H9 (cell line): ENCODE results near the gene OR52I2. TPM values are rescaled to one million over a fixed set of nuclear protein-coding genes. Genes with fewer than 3 reads are reported as not detected.

Experiments
- DNase-seq: peaks from one replicate; pipeline ENCODE4 v3.0.0-alpha.2; 2017
- H2AFZ ChIP-seq: one replicate; pipeline ENCODE4 v1.6.1; 2013; ENCODE audit warnings: mild to moderate bottlenecking, low read length, control low read depth, moderate library complexity
- H2AK5ac ChIP-seq: 2 replicates; pipeline ENCODE4 v1.6.1; 2013; ENCODE audit warnings: low read length, control low read depth, mixed read lengths; ENCODE audit not compliant: insufficient read length
- H2BK120ac ChIP-seq: one replicate; pipeline ENCODE4 v1.6.1; 2013; ENCODE audit warnings: low read depth, mild to moderate bottlenecking, low read length, control low read depth, inconsistent platforms; ENCODE audit not compliant: poor library complexity, severe bottlenecking
- H2BK12ac ChIP-seq: 2 replicates; pipeline ENCODE4 v1.6.1; 2013; ENCODE audit warnings: low read length, control low read depth, mixed read lengths, low read depth; ENCODE audit not compliant: insufficient read length
- H2BK15ac ChIP-seq: 2 replicates; pipeline ENCODE4 v1.6.1; 2013; ENCODE audit warnings: low read depth, low read length, control low read depth
- H2BK20ac ChIP-seq: one replicate; pipeline ENCODE4 v1.6.1; 2013; ENCODE audit warnings: low read depth, mild to moderate bottlenecking, low read length, control low read depth, inconsistent platforms; ENCODE audit not compliant: poor library complexity, severe bottlenecking
- H2BK5ac ChIP-seq: 2 replicates; pipeline ENCODE4 v1.6.1; 2013; ENCODE audit warnings: low read length, control low read depth, mixed read lengths; ENCODE audit not compliant: insufficient read length
- H3K14ac ChIP-seq: 2 replicates; pipeline ENCODE4 v1.6.1; 2013; ENCODE audit warnings: low read length, control low read depth; ENCODE audit not compliant: insufficient read depth
- H3K18ac ChIP-seq: 2 replicates; pipeline ENCODE4 v1.6.1; 2013; ENCODE audit warnings: low read depth, mild to moderate bottlenecking, mixed read lengths, low read length, control low read depth; ENCODE audit not compliant: insufficient read length
- H3K23ac ChIP-seq: 2 replicates; pipeline ENCODE4 v1.6.1; 2013; ENCODE audit warnings: low read length, control low read depth, mixed read lengths, low read depth; ENCODE audit not compliant: insufficient read length
- H3K23me2 ChIP-seq: 2 replicates; pipeline ENCODE4 v1.6.1; 2013; ENCODE audit warnings: low read depth, mild to moderate bottlenecking, mixed read lengths, low read length, control low read depth; ENCODE audit not compliant: insufficient read length, poor library complexity, severe bottlenecking
- H3K27ac ChIP-seq: 2 replicates; pipeline ENCODE4 v1.5.1; 2013; ENCODE audit warnings: low read length, control low read depth, mixed read lengths, low read depth; ENCODE audit not compliant: insufficient read length
- H3K27me3 ChIP-seq: 2 replicates; pipeline ENCODE4 v1.6.1; 2013; ENCODE audit warnings: low read length, control low read depth, inconsistent platforms; ENCODE audit not compliant: insufficient read depth
- H3K4ac ChIP-seq: 2 replicates; pipeline ENCODE4 v1.6.1; 2013; ENCODE audit warnings: low read depth, mild to moderate bottlenecking, control low read depth, inconsistent platforms, low read length, moderate library complexity
- H3K4me1 ChIP-seq: 2 replicates; pipeline ENCODE4 v1.6.1; 2013; ENCODE audit warnings: low read length, control low read depth, inconsistent platforms; ENCODE audit not compliant: insufficient read depth
- H3K4me2 ChIP-seq: 2 replicates; pipeline ENCODE4 v1.6.1; 2013; ENCODE audit warnings: low read length, control low read depth, mixed read lengths; ENCODE audit not compliant: insufficient read length, insufficient read depth
- H3K56ac ChIP-seq: 2 replicates; pipeline ENCODE4 v1.6.1; 2013; ENCODE audit warnings: low read depth, mild to moderate bottlenecking, mixed read lengths, low read length, control low read depth; ENCODE audit not compliant: insufficient read length
- H3K79me1 ChIP-seq: 2 replicates; pipeline ENCODE4 v1.6.1; 2013; ENCODE audit warnings: low read depth, mild to moderate bottlenecking, moderate library complexity, low read length, control low read depth, inconsistent platforms; ENCODE audit not compliant: insufficient read depth, poor library complexity, severe bottlenecking
- H3K79me2 ChIP-seq: 2 replicates; pipeline ENCODE4 v1.6.1; 2013; ENCODE audit warnings: low read length, control low read depth, inconsistent platforms; ENCODE audit not compliant: insufficient read depth
- H3K9ac ChIP-seq: 2 replicates; pipeline ENCODE4 v1.6.1; 2013; ENCODE audit warnings: low read length, control low read depth, mixed read lengths; ENCODE audit not compliant: insufficient read length; ENCODE audit errors: extremely low read depth
- H3K9me3 ChIP-seq: one replicate; pipeline ENCODE4 v1.6.1; 2013; ENCODE audit warnings: low read depth, low read length, inconsistent platforms; ENCODE audit not compliant: control insufficient read depth
- H3T11ph ChIP-seq: one replicate; pipeline ENCODE4 v1.6.1; 2013; ENCODE audit warnings: mild to moderate bottlenecking, low read length, control low read depth, inconsistent platforms
- H4K20me1 ChIP-seq: one replicate; pipeline ENCODE4 v1.6.1; 2013; ENCODE audit not compliant: control insufficient read depth, insufficient read length, insufficient read depth
- H4K5ac ChIP-seq: 2 replicates; pipeline ENCODE4 v1.6.1; 2013; ENCODE audit warnings: low read depth, mild to moderate bottlenecking, mixed read lengths, low read length, control low read depth; ENCODE audit not compliant: insufficient read length
- H4K8ac ChIP-seq: replicated peaks from 2 replicates; pipeline ENCODE4 v1.6.1; 2013; ENCODE audit warnings: low read length, control low read depth, mixed read lengths, low read depth; ENCODE audit not compliant: insufficient read length
- H4K91ac ChIP-seq: 2 replicates; pipeline ENCODE4 v1.6.1; 2013; ENCODE audit warnings: low read depth, mild to moderate bottlenecking, moderate library complexity, mixed read lengths, low read length, control low read depth; ENCODE audit not compliant: insufficient read length
- H3K27ac Mint-ChIP-seq, 3 experiments: 2 replicates in 2 of 3; 3 replicates in 1 of 3; pipeline ENCODE4 v1.8.0; 2020 to 2021; ENCODE audit warnings: mixed read lengths in 3 of 3, mild to moderate bottlenecking in 1 of 3, moderate library complexity in 1 of 3
- H3K27me3 Mint-ChIP-seq: 2 replicates; pipeline ENCODE4 v1.8.0; 2021; ENCODE audit warnings: low read depth, mild to moderate bottlenecking, moderate library complexity, mixed read lengths
- H3K36me3 Mint-ChIP-seq, 3 experiments: 2 replicates in 2 of 3; 3 replicates in 1 of 3; pipeline ENCODE4 v1.8.0; 2020 to 2021; ENCODE audit warnings: low read depth in 3 of 3, mixed read lengths in 3 of 3; ENCODE audit not compliant: insufficient read depth in 1 of 3
- H3K4me1 Mint-ChIP-seq, 2 experiments: 2 replicates each; pipeline ENCODE4 v1.8.0; 2020; ENCODE audit warnings: mixed read lengths in 2 of 2
- H3K4me3 Mint-ChIP-seq, 2 experiments: 2 replicates in 1 of 2; 3 replicates in 1 of 2; pipeline ENCODE4 v1.8.0; 2020 to 2021; ENCODE audit warnings: mild to moderate bottlenecking in 2 of 2, mixed read lengths in 2 of 2, moderate library complexity in 1 of 2
- H3K9me3 Mint-ChIP-seq, 2 experiments: 2 replicates in 1 of 2; 3 replicates in 1 of 2; pipeline ENCODE4 v1.8.0; 2020; ENCODE audit warnings: mild to moderate bottlenecking in 2 of 2, mixed read lengths in 2 of 2, moderate library complexity in 1 of 2
- WGBS: extraction: QIAGEN DNeasy Blood & Tissue Kit; methylation state at CpG from one replicate; pipeline ENCODE4 v1.1.7; 2013; ENCODE audit warnings: missing lambda C conversion rate, low lambda C conversion rate, mixed read lengths; ENCODE audit not compliant: insufficient read length; ENCODE audit errors: extremely low coverage; 5-methylcytosine and 5-hydroxymethylcytosine counted together
- total RNA-seq: library from RNA; stranded (reverse); gene quantifications from 2 replicates; pipeline ENCODE4 v1.2.1, GENCODE V29; 2021
- TF ChIP-seq, protein P1 (sequence below): fragments of 200-600 bp; sonication (generic); conservative IDR thresholded peaks from 3 replicates; pipeline ENCODE4 v1.8.0; 2021; ENCODE audit warnings: antibody characterized with exemption, mild to moderate bottlenecking

The OR52I2 gene
- total RNA-seq, 1 experiment from 2014 or later: not detected

DNA sequence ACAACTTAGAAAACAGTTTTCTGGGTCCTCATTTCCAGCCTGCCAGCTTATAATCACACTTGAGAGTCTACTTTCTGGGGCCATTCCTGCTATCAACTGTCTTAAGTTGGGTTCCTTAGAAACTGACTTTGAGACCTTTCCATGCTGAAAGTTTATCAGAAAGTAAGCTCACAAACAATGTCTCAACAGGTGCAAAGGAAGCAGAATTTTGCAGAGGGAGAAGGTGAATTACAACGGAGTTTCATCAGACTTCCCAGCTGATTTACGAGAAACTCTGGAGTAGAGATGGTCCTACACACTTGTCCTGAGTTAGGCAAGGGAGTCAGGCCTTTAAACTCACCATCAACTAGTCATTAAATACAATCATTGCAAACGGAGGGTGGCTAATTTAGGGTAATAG is 4.7 kb upstream of the OR52I2 start:
- no peak overlapping the region for H3K4me2 ChIP-seq
- H2BK5ac ChIP-seq: no peak overlapping the region
- no peak overlapping the region for H3K56ac ChIP-seq
- H3K36me3 Mint-ChIP-seq: no peaks in the 10 kb centered on the region
- H2BK12ac ChIP-seq: no peak overlapping the region
- no peaks in the 10 kb centered on the region for H3K9me3 ChIP-seq
- no peak overlapping the region for H2BK120ac ChIP-seq
- H3K79me1 ChIP-seq: no peaks in the 10 kb centered on the region
- peaks cover 5% of the 10 kb centered on the region; the same call in 1 of the 2 replicates for H3K4me1 ChIP-seq
- H3K27ac ChIP-seq: no peak overlapping the region
- no peak overlapping the region for H4K5ac ChIP-seq
- H3K79me2 ChIP-seq: no peaks in the 10 kb centered on the region
- peaks cover 3% of the 10 kb centered on the region; the same call in 1 of the 2 replicates for H3K27me3 Mint-ChIP-seq
- H3K18ac ChIP-seq: no peak overlapping the region
- H3K9me3 Mint-ChIP-seq: no peaks in the 10 kb centered on the region; a peak in 1 of 5 replicates
- H3K4ac ChIP-seq: no peak overlapping the region
- H3K27me3 ChIP-seq: no peaks in the 10 kb centered on the region
- H4K20me1 ChIP-seq: no peaks in the 10 kb centered on the region
- H3K4me1 Mint-ChIP-seq: peaks cover 7 to 8% of the 10 kb centered on the region in 2 experiments
- H3K4me3 Mint-ChIP-seq: no peak overlapping the region
- H3K27ac Mint-ChIP-seq: no peak overlapping the region
- H2BK20ac ChIP-seq: no peak overlapping the region
- no peak overlapping the region for H4K91ac ChIP-seq
- DNase-seq: no peak
- no CpG with 5 or more reads among the region's 3 CpGs for WGBS
- TF ChIP-seq, protein P1, sequence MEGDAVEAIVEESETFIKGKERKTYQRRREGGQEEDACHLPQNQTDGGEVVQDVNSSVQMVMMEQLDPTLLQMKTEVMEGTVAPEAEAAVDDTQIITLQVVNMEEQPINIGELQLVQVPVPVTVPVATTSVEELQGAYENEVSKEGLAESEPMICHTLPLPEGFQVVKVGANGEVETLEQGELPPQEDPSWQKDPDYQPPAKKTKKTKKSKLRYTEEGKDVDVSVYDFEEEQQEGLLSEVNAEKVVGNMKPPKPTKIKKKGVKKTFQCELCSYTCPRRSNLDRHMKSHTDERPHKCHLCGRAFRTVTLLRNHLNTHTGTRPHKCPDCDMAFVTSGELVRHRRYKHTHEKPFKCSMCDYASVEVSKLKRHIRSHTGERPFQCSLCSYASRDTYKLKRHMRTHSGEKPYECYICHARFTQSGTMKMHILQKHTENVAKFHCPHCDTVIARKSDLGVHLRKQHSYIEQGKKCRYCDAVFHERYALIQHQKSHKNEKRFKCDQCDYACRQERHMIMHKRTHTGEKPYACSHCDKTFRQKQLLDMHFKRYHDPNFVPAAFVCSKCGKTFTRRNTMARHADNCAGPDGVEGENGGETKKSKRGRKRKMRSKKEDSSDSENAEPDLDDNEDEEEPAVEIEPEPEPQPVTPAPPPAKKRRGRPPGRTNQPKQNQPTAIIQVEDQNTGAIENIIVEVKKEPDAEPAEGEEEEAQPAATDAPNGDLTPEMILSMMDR: no peak
- no peak overlapping the region for H3K23ac ChIP-seq
- no peak overlapping the region for H3K14ac ChIP-seq
- H2AFZ ChIP-seq: no peak overlapping the region
- H3K9ac ChIP-seq: no peak overlapping the region
- H2AK5ac ChIP-seq: no peak overlapping the region
- no peak overlapping the region for H2BK15ac ChIP-seq
- H4K8ac ChIP-seq: no peak overlapping the region
- no peak overlapping the region for H3T11ph ChIP-seq
- H3K23me2 ChIP-seq: no peaks in the 10 kb centered on the region
